GM23338 (cell line): Measurements from ENCODE around the gene PRPF39. TPM values are rescaled to one million over a fixed set of nuclear protein-coding genes. Genes with fewer than 3 reads are reported as not detected.

ENCODE experiments used
- polyA plus RNA-seq: library from polyadenylated mRNA; unstranded; fragments of >200 nt; fragmentation: Nextera tagmentation; extraction: Ambion mirVana; gene quantifications from 2 replicates; pipeline ENCODE4 v1.2.1, GENCODE V29; 2016
- small RNA-seq: library from RNA; depleted of rRNA; stranded (forward); fragments of <200 nt; gene quantifications from one replicate; pipeline ENCODE3, GENCODE V24; 2014; ENCODE audit warnings: low replicate concordance
- total RNA-seq: library from RNA; depleted of rRNA; stranded (reverse); fragments of >200 nt; shearing (Covaris generic); gene quantifications from 2 replicates; pipeline ENCODE4 v1.2.3, GENCODE V29; 2014; rRNA removed

The PRPF39 gene
- total and polyA plus RNA-seq, 2 experiments from 2014 or later, result 30.7 to 56.9 TPM

Small RNA genes lying within 50 kb of the gene (small RNA-seq; reads per million reads assigned to genes)
- gene RF00151, result 0.97 reads per million, percentile 60 among the genes with 10 or more reads in this experiment
- 1,145 reads per million, percentile 100 among the genes with 10 or more reads in this experiment for gene SNORD127

Other genes starting within 250 kb of the PRPF39 start
- 9.9 and 10.6 TPM in 2 replicates for gene KLHL28, start 122.2 kb upstream of the PRPF39 start, total RNA-seq
- 5.3 and 7.7 TPM in 2 replicates for gene KLHL28, start 122.2 kb upstream of the PRPF39 start, polyA plus RNA-seq
- 9.8 and 10.8 TPM in 2 replicates for gene TOGARAM1, start 121.9 kb upstream of the PRPF39 start, total RNA-seq
- 5.8 and 9.6 TPM in 2 replicates for gene TOGARAM1, start 121.9 kb upstream of the PRPF39 start, polyA plus RNA-seq
- gene FKBP3, start 50.4 kb downstream of the PRPF39 start, total RNA-seq, result 114 and 120 TPM in 2 replicates
- gene FKBP3, start 50.4 kb downstream of the PRPF39 start, polyA plus RNA-seq, result 699 and 741 TPM in 2 replicates
- 21.1 and 24.5 TPM in 2 replicates for gene FANCM, start 51.8 kb downstream of the PRPF39 start, total RNA-seq
- gene FANCM, start 51.8 kb downstream of the PRPF39 start, polyA plus RNA-seq, result 18.1 and 19.6 TPM in 2 replicates
- 84.4 and 109 TPM in 2 replicates for gene MIS18BP1, start 169.1 kb downstream of the PRPF39 start, total RNA-seq
- 158 and 216 TPM in 2 replicates for gene MIS18BP1, start 169.1 kb downstream of the PRPF39 start, polyA plus RNA-seq